Activated naive CD4-positive, alpha-beta T cell treated with anti-CD3 and anti-CD28 coated beads, Interleukin-2, amount 50 U/mL, for 24 hours (primary cell): Measurements from ENCODE around the gene SNX9.

ENCODE experiments used
- H3K27ac Mint-ChIP-seq: one replicate; pipeline ENCODE4 v1.8.0; 2021; ENCODE audit warnings: mild to moderate bottlenecking, mixed read lengths
- H3K27me3 Mint-ChIP-seq: one replicate; pipeline ENCODE4 v1.8.0; 2021; ENCODE audit warnings: mixed read lengths
- H3K36me3 Mint-ChIP-seq: one replicate; pipeline ENCODE4 v1.8.0; 2021; ENCODE audit warnings: mixed read lengths
- H3K4me1 Mint-ChIP-seq: one replicate; pipeline ENCODE4 v1.8.0; 2021; ENCODE audit warnings: mixed read lengths
- H3K4me3 Mint-ChIP-seq: one replicate; pipeline ENCODE4 v1.8.0; 2021; ENCODE audit warnings: mild to moderate bottlenecking, mixed read lengths
- H3K9me3 Mint-ChIP-seq: one replicate; pipeline ENCODE4 v1.8.0; 2021; ENCODE audit warnings: mixed read lengths

Gene SNX9

DNA sequence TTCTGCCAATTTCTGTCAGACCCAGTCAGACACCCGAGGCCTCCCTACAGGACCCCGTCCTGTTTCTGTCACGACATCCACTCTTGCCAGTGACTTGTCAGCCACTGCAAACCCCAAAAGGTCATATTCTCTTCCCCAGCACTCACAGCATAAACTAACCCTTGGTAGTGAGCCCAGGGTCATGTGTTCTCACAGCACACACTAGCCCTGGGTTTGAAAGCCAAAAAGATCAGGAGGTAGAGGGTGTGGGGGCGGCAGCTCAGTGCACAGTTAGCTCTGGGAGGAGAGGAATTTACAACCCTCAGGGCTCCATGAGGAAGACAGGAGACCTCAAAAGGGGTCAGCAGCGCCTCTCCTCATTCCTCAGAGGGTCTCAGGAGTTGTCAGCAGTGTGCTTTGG lies 9.9 kb upstream of the SNX9 start:
- Mint-ChIP-seq H3K36me3 (peaks cover 2% of the 10 kb centered on the region), H3K4me3 (no peak overlapping the region), H3K27me3 (no peaks in the 10 kb centered on the region), H3K27ac (peak overlapping the region; percentile 24), H3K4me1 (peaks cover 63% of the 10 kb centered on the region), H3K9me3 (no peaks in the 10 kb centered on the region)

- Mint-ChIP-seq H3K4me1 (peaks cover 70% of the 10 kb centered on the region), H3K36me3 (peaks cover 2% of the 10 kb centered on the region), H3K9me3 (no peaks in the 10 kb centered on the region), H3K27ac (no peak overlapping the region), H3K4me3 (no peak overlapping the region), H3K27me3 (no peaks in the 10 kb centered on the region)
Measured at GRCh38 chr6:157813750-157814455, 9.1 kb upstream of the SNX9 start.

DNA sequence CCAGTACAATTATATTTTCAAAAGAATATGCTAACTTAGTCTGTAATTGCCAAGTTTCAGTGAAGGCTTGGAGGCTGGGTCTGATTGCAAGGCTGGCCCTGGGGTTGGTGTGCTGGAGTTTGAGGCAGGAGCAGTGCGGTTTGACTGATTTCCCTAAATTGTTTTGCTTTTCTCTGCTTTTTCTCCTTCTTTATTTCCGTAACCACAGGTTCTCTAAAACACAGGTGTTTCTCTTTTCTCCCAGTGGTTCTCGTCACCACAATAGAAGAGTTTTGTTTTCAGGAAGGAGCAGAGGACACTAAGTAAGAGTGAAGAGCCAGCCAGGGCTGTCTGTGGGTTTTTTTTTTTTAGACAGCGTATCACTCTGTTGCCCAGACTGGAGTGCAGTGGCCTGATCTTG lies 8.2 kb upstream of the SNX9 start:
- H3K4me1 Mint-ChIP-seq: peaks cover 79% of the 10 kb centered on the region
- H3K4me3 Mint-ChIP-seq: peak overlapping the region; percentile 58
- H3K9me3 Mint-ChIP-seq: no peaks in the 10 kb centered on the region
- H3K36me3 Mint-ChIP-seq: peaks cover 2% of the 10 kb centered on the region
- H3K27me3 Mint-ChIP-seq: no peaks in the 10 kb centered on the region
- peak overlapping the region; percentile 73 for H3K27ac Mint-ChIP-seq

DNA sequence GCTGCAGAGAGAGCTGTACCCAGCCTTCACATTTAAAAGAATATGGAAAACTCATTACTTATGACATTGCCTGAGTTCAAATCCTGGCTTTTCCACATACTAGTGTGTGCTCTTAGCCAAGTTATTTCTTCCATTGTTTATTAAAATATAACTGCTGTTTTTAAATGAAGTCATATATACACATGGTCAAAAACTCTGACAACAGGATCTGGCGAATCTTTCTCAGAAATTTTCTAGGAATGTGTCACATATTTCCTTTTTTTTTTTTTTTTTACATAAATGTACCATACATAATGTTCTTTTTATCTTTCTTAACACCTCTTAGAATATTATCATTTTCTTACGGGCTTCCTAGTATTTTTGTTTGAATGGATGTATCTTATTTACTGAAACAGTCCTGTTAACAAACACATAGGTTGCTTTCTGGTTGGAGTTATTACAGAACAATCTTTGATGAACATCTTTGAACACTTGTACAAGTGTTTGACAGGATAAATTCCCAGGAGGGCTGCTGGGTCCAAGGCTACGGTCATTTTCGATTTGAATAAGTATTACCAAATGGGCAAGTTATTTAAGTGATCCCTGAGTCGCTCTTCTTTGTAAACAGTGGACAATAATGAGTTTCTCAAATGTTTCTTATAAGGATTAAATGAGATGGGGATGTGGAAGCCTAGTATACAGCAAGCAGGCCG lies 1.6 kb upstream of the SNX9 start:
- Mint-ChIP-seq H3K9me3 (no peaks in the 10 kb centered on the region), H3K27ac (peak overlapping the region; percentile 92), H3K4me3 (peak overlapping the region; percentile 76), H3K27me3 (no peaks in the 10 kb centered on the region), H3K36me3 (peaks cover 9% of the 10 kb centered on the region), H3K4me1 (peaks cover 58% of the 10 kb centered on the region)

DNA sequence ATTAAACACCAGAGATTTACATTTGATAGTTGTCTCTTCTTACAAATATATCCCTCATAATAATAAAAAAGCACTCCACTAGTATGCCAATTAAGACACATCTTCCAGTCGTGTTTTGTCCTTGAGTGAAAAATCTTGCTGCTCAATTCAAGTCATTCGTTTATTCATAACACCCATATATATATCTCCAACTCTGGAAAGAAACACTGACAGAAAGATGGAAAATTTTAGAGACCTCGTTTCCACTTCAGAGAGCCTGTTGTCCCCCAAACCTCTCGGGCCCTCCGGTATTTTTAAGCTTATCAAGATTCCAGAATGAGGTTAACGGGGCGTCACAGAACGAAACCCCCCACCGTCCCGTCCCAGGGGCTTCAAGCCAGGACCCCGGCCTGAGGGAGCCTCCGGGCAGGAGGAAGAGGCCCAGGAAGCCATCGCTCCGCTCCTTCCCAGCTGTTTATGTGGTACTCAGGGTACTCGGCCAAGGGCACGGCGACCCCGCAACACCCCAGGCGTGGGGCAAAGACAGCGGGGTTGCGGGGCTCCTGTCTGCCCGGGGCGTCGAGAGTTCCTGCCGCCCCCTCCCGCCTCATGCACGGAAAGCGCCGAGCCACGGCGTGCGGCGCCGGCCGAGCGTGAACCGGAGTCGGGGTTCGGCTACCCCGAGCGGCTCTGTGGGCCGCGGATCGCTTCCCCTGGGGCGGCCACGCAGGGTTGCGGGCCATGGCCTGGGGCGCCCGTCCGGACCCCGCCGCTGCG lies 623 bp upstream of the SNX9 start:
- H3K9me3 Mint-ChIP-seq: no peaks in the 10 kb centered on the region
- H3K4me3 Mint-ChIP-seq: peak overlapping the region; percentile 76
- peaks cover 9% of the 10 kb centered on the region for H3K36me3 Mint-ChIP-seq
- peak overlapping the region; percentile 92 for H3K27ac Mint-ChIP-seq
- no peaks in the 10 kb centered on the region for H3K27me3 Mint-ChIP-seq
- H3K4me1 Mint-ChIP-seq: peaks cover 50% of the 10 kb centered on the region

- H3K4me3 Mint-ChIP-seq: peak overlapping the region; percentile 99
- no peaks in the 10 kb centered on the region for H3K27me3 Mint-ChIP-seq
- H3K4me1 Mint-ChIP-seq: peaks cover 53% of the 10 kb centered on the region
- no peaks in the 10 kb centered on the region for H3K9me3 Mint-ChIP-seq
- H3K27ac Mint-ChIP-seq: peak overlapping the region; percentile 100
- H3K36me3 Mint-ChIP-seq: peaks cover 12% of the 10 kb centered on the region
Measured at GRCh38 chr6:157823528-157824370, 703 bp downstream of the SNX9 start.

- H3K27me3 Mint-ChIP-seq: no peaks in the 10 kb centered on the region
- H3K27ac Mint-ChIP-seq: peak overlapping the region; percentile 100
- H3K9me3 Mint-ChIP-seq: no peaks in the 10 kb centered on the region
- peaks cover 59% of the 10 kb centered on the region for H3K4me1 Mint-ChIP-seq
- peaks cover 20% of the 10 kb centered on the region for H3K36me3 Mint-ChIP-seq
- peak overlapping the region; percentile 99 for H3K4me3 Mint-ChIP-seq
Measured at GRCh38 chr6:157825243-157825904, 2.3 kb downstream of the SNX9 start.

- peak overlapping the region; percentile 82 for H3K4me3 Mint-ChIP-seq
- no peaks in the 10 kb centered on the region for H3K9me3 Mint-ChIP-seq
- peaks cover 79% of the 10 kb centered on the region for H3K4me1 Mint-ChIP-seq
- H3K27me3 Mint-ChIP-seq: no peaks in the 10 kb centered on the region
- peaks cover 32% of the 10 kb centered on the region for H3K36me3 Mint-ChIP-seq
- H3K27ac Mint-ChIP-seq: peak overlapping the region; percentile 76
Measured at GRCh38 chr6:157830354-157831017, 7.4 kb downstream of the SNX9 start.

- Mint-ChIP-seq H3K4me3 (peak overlapping the region; percentile 82), H3K27ac (peak overlapping the region; percentile 76), H3K27me3 (no peaks in the 10 kb centered on the region), H3K9me3 (no peaks in the 10 kb centered on the region), H3K4me1 (peaks cover 79% of the 10 kb centered on the region), H3K36me3 (peaks cover 33% of the 10 kb centered on the region)
Measured at GRCh38 chr6:157831018-157831369, 7.9 kb downstream of the SNX9 start.

DNA sequence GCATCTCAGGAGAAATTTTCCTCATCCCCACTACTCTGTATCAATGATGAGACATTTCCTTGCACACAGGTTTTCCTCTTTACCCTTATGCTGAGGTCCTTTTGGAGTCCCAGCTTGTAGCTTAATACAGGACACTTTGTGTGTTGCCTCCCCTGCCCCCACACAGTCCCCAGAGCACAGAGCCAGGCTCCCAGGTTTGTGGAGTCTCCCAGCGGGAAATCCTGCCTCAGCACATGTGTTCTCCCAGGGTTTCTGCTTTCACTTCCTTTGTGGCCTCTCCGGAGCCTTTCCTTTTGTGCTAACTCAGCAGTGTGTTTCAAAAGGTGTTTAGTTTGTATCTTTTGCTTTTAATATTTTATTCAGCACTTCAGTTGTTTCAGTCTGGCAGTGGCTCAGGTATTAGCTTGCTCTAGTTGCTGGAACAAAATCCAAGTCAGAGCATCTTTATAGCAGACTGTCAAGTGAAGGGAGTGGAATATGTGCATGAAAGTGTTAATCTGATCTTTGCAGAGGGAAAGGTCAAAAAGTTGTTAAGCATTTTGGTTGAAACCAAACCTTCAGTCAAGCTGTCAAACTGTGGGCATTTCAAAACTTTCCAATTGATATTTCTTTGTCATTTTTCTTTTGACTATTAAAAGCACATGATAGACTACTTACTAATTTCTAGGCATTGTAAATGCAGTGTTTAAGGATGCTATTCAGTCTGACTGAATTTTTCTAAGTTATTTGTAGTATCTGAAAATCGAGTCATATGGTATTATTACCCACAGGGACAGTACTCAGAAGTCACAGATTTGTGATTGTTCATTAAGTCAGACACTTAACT lies 8.6 kb downstream of the SNX9 start:
- peak overlapping the region; percentile 82 for H3K4me3 Mint-ChIP-seq
- no peaks in the 10 kb centered on the region for H3K27me3 Mint-ChIP-seq
- H3K27ac Mint-ChIP-seq: peak overlapping the region; percentile 96
- H3K36me3 Mint-ChIP-seq: peaks cover 35% of the 10 kb centered on the region
- no peaks in the 10 kb centered on the region for H3K9me3 Mint-ChIP-seq
- peaks cover 85% of the 10 kb centered on the region for H3K4me1 Mint-ChIP-seq

DNA sequence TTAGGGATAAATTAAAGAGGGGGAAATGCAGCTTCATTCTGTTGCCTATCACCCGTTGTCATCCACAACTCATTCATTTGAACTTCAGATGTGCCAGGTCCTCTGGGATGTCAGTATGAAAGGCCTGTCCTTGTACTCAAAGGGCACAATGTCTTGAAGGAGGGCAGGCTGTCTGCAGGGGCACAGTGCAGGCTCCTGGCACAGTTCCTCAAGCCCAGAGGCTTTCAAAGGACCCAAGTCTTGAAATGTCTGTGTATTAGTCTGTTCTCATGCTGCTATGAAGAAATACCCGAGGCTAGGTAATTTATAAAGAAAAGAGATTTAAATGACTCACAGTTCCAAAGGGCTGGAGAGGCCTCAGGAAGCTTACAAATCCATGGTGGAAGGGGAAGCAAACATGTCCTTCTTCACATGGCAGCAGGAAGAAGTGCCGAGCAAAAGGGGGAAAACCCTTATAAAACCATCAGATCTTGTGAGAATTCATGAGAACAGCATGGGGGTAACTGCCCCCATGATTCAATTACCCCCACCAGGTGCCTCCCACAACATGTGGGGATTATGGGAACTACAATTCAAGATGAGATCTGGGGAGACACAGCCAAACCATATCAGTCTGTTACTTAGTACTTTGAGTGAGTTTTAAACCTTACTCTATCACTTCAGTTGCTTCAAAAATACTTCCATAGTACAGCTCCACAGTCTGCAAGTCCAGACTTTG lies 9.4 kb downstream of the SNX9 start:
- Mint-ChIP-seq H3K27ac (peak overlapping the region; percentile 96), H3K4me1 (peaks cover 93% of the 10 kb centered on the region)

DNA sequence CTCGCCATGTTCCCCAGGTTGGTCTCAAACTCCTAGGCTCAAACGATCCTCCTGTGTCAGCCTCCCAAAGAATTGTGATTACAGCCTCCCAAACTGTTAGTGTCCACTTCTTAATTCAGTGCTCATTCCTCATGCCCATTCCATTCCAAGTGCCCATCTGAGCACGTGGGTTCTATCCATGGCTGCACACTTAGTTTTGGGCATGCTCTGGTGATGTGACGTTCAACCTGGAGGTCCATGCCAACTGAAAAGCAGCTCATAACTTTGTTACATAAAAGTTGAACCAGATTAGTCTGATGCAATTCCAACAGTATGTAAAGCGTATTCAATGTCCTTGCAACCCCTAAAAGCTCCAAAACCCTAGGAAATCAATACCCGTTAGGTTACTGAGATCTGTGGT lies 11.5 kb downstream of the SNX9 start:
- Mint-ChIP-seq H3K4me3 (peak overlapping the region; percentile 36), H3K9me3 (no peaks in the 10 kb centered on the region), H3K4me1 (peaks cover 93% of the 10 kb centered on the region), H3K27ac (peak overlapping the region; percentile 38), H3K36me3 (peaks cover 30% of the 10 kb centered on the region), H3K27me3 (no peaks in the 10 kb centered on the region)

More for the DNA sequence above, 9.4 kb downstream of the SNX9 start:
- Mint-ChIP-seq H3K9me3 (no peaks in the 10 kb centered on the region), H3K27me3 (no peaks in the 10 kb centered on the region), H3K4me3 (peak overlapping the region; percentile 82), H3K36me3 (peaks cover 35% of the 10 kb centered on the region)

DNA sequence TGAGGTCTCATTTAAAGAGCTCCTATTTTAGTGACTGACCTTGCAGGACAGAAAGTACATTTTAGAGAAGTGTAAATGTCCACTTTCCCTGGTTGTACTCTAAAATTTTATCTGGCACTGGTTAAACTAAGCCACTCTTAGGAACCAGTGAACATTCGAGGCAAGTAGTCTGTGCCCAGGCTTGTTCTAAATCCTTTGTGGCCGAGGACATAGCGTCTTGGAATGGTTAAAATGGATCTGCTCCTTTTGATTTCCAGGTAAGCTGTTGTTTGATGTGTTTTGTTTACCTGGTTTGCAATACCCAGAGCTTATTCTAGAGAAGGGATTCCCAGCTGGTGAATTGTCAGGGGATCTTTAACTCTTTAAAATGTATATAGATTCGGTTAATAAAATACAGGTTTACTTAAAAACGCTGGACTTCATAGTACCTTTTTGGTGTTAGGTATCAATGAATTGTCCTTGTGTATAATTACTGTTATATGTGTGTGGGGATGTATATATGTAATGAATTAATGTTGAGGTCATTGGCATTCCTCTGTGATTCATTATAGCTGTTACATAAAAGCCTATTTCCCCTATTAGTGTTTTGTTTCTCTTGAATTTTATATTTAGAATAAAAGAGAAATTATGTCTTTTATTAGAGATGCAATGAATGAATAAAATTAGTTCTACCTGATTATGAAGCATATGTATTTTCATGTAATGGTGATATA lies 15.8 kb downstream of the SNX9 start:
- Mint-ChIP-seq H3K36me3 (peaks cover 17% of the 10 kb centered on the region), H3K27me3 (no peaks in the 10 kb centered on the region), H3K9me3 (no peaks in the 10 kb centered on the region), H3K4me3 (no peak overlapping the region), H3K4me1 (peaks cover 94% of the 10 kb centered on the region), H3K27ac (no peak overlapping the region)
